Sigmoid colon (tissue), 7 donors: ENCODE data around the gene KRTAP26-1. TPM values are rescaled to one million over a fixed set of nuclear protein-coding genes. Genes with fewer than 3 reads are reported as not detected.

ENCODE experiments used
- DNase-seq: peaks from one replicate; pipeline ENCODE4 v3.0.0-alpha.2; 2019
- H3K27ac ChIP-seq, 4 donors: fragments of 200-600 bp; sonication (generic); one replicate each; pipeline ENCODE4 v1.5.1; 2016 to 2019; ENCODE audit warnings: mild to moderate bottlenecking in 1 of 4
- H3K27me3 ChIP-seq, 3 donors: fragments of 200-600 bp; sonication (generic); one replicate each; pipeline ENCODE4 v1.5.1; 2019; ENCODE audit warnings: mild to moderate bottlenecking in 1 of 3
- H3K36me3 ChIP-seq, 4 donors: fragments of 200-600 bp; sonication (generic); one replicate each; pipeline ENCODE4 v1.5.1; 2016 to 2019
- H3K4me1 ChIP-seq, 4 donors: fragments of 200-600 bp; sonication (generic); one replicate each; pipeline ENCODE4 v1.5.1; 2017 to 2019
- H3K4me3 ChIP-seq, 4 donors: fragments of 200-600 bp; sonication (generic); one replicate each; pipeline ENCODE4 v1.5.1; 2017 to 2019; ENCODE audit warnings: mild to moderate bottlenecking in 2 of 4, moderate library complexity in 1 of 4
- H3K9me3 ChIP-seq, 4 donors: fragments of 200-600 bp in 3 of 4; sonication (generic) in 3 of 4; one replicate each; pipeline versions ENCODE4 v1.5.1 to v1.6.1; 2013 to 2019
- CTCF ChIP-seq, 4 experiments: fragments of 450-650 bp in 3 of 4; fragments of 200-600 bp in 1 of 4; IDR thresholded peaks; one replicate each; pipeline ENCODE4 v1.5.1; 2016 to 2019; ENCODE audit warnings: antibody characterized with exemption in 4 of 4, mild to moderate bottlenecking in 3 of 4, moderate library complexity in 2 of 4
- EP300 ChIP-seq, 4 donors: sonication (generic); formaldehyde crosslinking; IDR thresholded peaks; one replicate each; pipeline ENCODE4 v1.6.1; 2017; ENCODE audit warnings: antibody characterized with exemption in 4 of 4
- POLR2A ChIP-seq, 2 donors: fragments of 450-650 bp; IDR thresholded peaks; one replicate each; pipeline ENCODE4 v1.6.1; 2016; ENCODE audit warnings: antibody characterized with exemption in 2 of 2, mild to moderate bottlenecking in 2 of 2, moderate library complexity in 2 of 2
- POLR2AphosphoS5 ChIP-seq, 4 donors: sonication (generic); formaldehyde crosslinking; IDR thresholded peaks; one replicate each; pipeline ENCODE4 v1.6.1; 2017; ENCODE audit warnings: antibody characterized with exemption in 4 of 4
- WGBS, 2 donors: extraction: QIAGEN DNeasy Blood & Tissue Kit; methylation state at CpG; one replicate each; pipeline ENCODE4 v1.1.7; 2013; 5-methylcytosine and 5-hydroxymethylcytosine counted together
- intact Hi-C: fragments of 100-400 bp; cut with DNase I; formaldehyde crosslinking; loops from one replicate; pipeline ENCODE4 v1.15.1; 2023
- polyA plus RNA-seq, 3 donors: library from polyadenylated mRNA; stranded (reverse); fragments of 200-250 nt; gene quantifications; one replicate each; pipeline ENCODE4 v1.2.3, GENCODE V29; 2013
- total RNA-seq, 4 donors: library from RNA; depleted of rRNA; stranded (reverse); fragments of >200 nt; gene quantifications; one replicate each; pipeline ENCODE4 v1.1.0, GENCODE V29; 2016
- donor health status: healthy with polysubstance abuse.
- donor health status: Bipolar disorder and iron deficiency.
- donor health status: healthy.

Gene KRTAP26-1
- not detected for total RNA-seq
- polyA plus RNA-seq: not detected

GRCh38 chr21:30320215-30320614 is at the start of gene KRTAP26-1:
TSS of gene KRTAP26-1 (minus strand) at chr21:30320315. CDS start at chr21:30320035, 280 bp downstream.
- no peaks in the 10 kb centered on the region for H3K27me3 ChIP-seq

GRCh38 chr21:30355906-30356305 is 35.8 kb upstream of the KRTAP26-1 start:
- 32 to 59% methylated on average over 3 of the region's 3 CpGs for WGBS, 2 donors
- intact Hi-C loops: no loop called here

More at GRCh38 chr21:30320215-30320614, at the start of gene KRTAP26-1:
- Histone ChIP-seq H3K4me3 (no peak within 1 kb of the TSS), H3K36me3 (no peaks in the 10 kb centered on the region), H3K27ac (no peak within 1 kb of the TSS), H3K4me1 (no peaks in the 10 kb centered on the region), H3K9me3 (no peaks in the 10 kb centered on the region)
- 75 to 84% methylated on average over 2 of the region's 2 CpGs for WGBS, 2 donors
- intact Hi-C loops: no loop called here
- TF ChIP-seq POLR2AphosphoS5 (IDR thresholded peaks at IDR 0.05): no peak
- TF ChIP-seq CTCF (IDR thresholded peaks at IDR 0.05): no peak
- no peak for TF ChIP-seq POLR2A (IDR thresholded peaks at IDR 0.05)
- no peak for TF ChIP-seq EP300 (IDR thresholded peaks at IDR 0.05)
- DNase-seq: no peak

GRCh38 chr21:30354308-30355005 is 34.3 kb upstream of the KRTAP26-1 start:
- no peak overlapping the region for H3K4me3 ChIP-seq
- TF ChIP-seq POLR2A (IDR thresholded peaks at IDR 0.05) (no peak), POLR2AphosphoS5 (IDR thresholded peaks at IDR 0.05) (no peak), CTCF (IDR thresholded peaks at IDR 0.05) (no peak), EP300 (IDR thresholded peaks at IDR 0.05) (no peak)
- DNase-seq: no peak
- H3K27me3 ChIP-seq: no peaks in the 10 kb centered on the region
- intact Hi-C loops: no loop called here
- H3K4me1 ChIP-seq: no peaks in the 10 kb centered on the region
- no peak overlapping the region for H3K27ac ChIP-seq
- no peaks in the 10 kb centered on the region for H3K9me3 ChIP-seq
- WGBS, 2 donors: 59 to 76% methylated on average over 1 of the region's 1 CpG
- no peaks in the 10 kb centered on the region for H3K36me3 ChIP-seq

More at GRCh38 chr21:30355906-30356305, 35.8 kb upstream of the KRTAP26-1 start:
- Histone ChIP-seq H3K27me3 (no peaks in the 10 kb centered on the region), H3K9me3 (no peaks in the 10 kb centered on the region), H3K4me1 (no peaks in the 10 kb centered on the region), H3K27ac (no peak overlapping the region), H3K4me3 (no peak overlapping the region), H3K36me3 (no peaks in the 10 kb centered on the region)
- no peak for DNase-seq
- TF ChIP-seq EP300 (IDR thresholded peaks at IDR 0.05) (no peak), CTCF (IDR thresholded peaks at IDR 0.05) (no peak), POLR2A (IDR thresholded peaks at IDR 0.05) (no peak), POLR2AphosphoS5 (IDR thresholded peaks at IDR 0.05) (no peak)

GRCh38 chr21:30351534-30351933 is 31.4 kb upstream of the KRTAP26-1 start:
- Histone ChIP-seq H3K27me3 (no peaks in the 10 kb centered on the region), H3K4me3 (no peak overlapping the region), H3K4me1 (no peaks in the 10 kb centered on the region), H3K27ac (no peak overlapping the region), H3K36me3 (no peaks in the 10 kb centered on the region), H3K9me3 (no peaks in the 10 kb centered on the region)
- TF ChIP-seq POLR2AphosphoS5 (IDR thresholded peaks at IDR 0.05): no peak
- TF ChIP-seq EP300 (IDR thresholded peaks at IDR 0.05): no peak
- no peak for TF ChIP-seq POLR2A (IDR thresholded peaks at IDR 0.05)
- TF ChIP-seq CTCF (IDR thresholded peaks at IDR 0.05): no peak
- no peak for DNase-seq
- intact Hi-C loops: no loop called here
- WGBS, 2 donors: 95 to 98% methylated on average over 1 of the region's 1 CpG
